C4-2B (cell line): ENCODE data around the gene PSMB4.
"Not testable (repeated sequence)": the region's sequence is repeated elsewhere in the genome, so short reads cannot be mapped to it uniquely, and the experiment has no call there.

ENCODE experiments used
- H3K27ac ChIP-seq: fragments of 450-650 bp; 2 replicates; pipeline ENCODE4 v1.5.1; 2017
- CTCF ChIP-seq: fragments of 450-650 bp; conservative IDR thresholded peaks from 2 replicates; pipeline ENCODE4 v1.5.1; 2017; ENCODE audit warnings: mild to moderate bottlenecking
- ZFX ChIP-seq: fragments of 450-650 bp; IDR thresholded peaks from 2 replicates; pipeline ENCODE4 v1.6.1; 2017

The PSMB4 gene

GRCh38 chr1:151399324-151400171 lies at the start of gene PSMB4:
PSMB4 (plus strand) TSS chr1:151399573; CDS start chr1:151399588, 15 bp downstream.
- TF ChIP-seq ZFX (peak; percentile 90), CTCF (peak; percentile 54)
- H3K27ac ChIP-seq: peak within 1 kb of the TSS; percentile 87

DNA sequence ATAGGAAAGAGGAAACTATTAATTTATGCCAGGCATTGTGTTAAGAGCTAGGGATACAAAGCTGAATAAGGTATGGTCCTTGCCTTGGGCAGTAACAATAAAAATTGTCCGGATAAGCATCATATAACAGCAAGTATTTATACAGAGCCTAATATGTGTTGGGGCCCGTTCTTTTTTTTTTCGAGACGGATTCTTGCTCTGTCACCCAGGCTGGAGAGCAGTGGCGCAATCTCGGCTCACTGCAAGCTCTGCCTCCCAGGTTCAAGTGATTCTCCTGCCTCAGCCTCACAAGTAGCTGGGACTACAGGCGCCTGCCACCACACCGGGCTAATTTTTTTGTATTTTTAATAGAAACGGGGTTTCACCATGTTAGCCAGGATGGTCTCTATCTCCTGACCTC lies 49.0 kb upstream of the PSMB4 start:
- not testable (repeated sequence) for H3K27ac ChIP-seq

DNA sequence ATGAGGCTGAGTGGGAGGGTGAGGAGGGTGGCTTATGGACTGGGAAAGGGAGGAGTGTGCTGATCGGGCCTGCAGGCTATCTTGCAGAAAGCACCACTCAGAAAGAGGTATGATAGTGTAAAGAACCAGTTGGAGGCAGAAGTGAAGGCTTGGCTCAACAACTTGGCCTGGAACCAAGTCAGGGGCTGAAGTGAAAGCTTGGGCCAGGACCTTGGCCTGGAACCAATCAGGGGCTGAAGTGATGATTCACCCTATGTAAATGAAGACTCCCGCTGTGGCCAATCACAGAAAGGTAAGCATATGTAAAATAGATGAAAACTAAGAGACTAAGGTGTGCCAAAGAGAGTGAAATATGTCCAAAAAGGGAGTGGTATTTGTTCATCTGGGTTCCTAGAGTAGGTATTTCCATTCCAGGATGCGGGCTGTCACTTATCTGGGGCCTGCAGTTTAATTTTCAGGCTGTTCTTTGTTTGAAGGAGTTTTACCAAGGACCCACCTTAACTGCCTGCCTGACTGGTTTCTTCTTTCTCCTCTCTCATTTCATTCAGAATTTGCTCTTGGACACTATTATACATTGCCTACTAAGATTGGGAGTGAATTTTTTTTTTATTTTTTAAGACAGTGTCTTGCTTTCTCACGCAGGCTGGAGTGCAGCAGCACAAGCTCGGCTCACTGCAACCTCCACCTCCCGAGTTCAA lies 47.2 kb upstream of the PSMB4 start:
- TF ChIP-seq ZFX (no peak), CTCF (no peak)

DNA sequence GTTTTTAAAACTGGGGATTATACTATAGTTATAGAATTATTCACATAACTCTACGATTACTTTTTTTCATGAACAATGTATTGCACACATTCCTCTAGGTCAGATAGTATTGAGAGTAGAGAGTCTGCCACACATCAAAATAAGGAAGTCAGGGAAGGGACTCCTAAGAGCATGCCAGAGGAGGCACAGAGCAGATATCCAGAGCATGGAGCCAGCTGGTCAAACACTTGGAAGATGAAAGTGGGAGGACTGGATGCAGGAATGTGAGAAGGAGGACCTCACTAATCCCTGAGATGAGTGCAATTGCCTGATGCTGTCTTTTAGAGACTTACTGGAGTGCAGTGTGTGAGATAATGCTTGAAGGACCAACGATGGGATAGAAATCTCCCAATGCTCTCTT lies 42.7 kb upstream of the PSMB4 start:
- H3K27ac ChIP-seq: no peak overlapping the region
- TF ChIP-seq ZFX (no peak), CTCF (no peak)

More for the DNA sequence above, 47.2 kb upstream of the PSMB4 start:
- no peak overlapping the region for H3K27ac ChIP-seq

DNA sequence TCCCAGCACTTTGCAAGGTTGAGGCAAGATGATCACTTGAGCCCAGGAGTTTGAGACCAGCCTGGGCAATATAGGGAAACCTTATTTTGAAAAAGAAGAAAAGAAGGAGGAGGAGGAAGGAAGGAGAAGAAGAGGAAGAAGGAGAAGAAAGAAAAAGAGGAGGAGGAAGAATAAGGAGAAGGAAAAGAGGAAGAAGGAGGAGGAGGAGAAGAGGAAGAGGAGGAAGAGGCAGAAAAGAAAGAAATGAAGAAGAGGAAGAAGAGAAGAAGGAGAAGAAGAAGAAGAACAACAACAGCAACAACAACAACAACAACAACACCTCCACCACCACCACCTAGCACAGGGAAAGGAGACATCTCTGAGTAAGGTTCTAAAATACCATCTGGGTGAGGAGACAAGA lies 37.5 kb upstream of the PSMB4 start:
- TF ChIP-seq ZFX: no peak
- no peak for TF ChIP-seq CTCF
- no peak overlapping the region for H3K27ac ChIP-seq

DNA sequence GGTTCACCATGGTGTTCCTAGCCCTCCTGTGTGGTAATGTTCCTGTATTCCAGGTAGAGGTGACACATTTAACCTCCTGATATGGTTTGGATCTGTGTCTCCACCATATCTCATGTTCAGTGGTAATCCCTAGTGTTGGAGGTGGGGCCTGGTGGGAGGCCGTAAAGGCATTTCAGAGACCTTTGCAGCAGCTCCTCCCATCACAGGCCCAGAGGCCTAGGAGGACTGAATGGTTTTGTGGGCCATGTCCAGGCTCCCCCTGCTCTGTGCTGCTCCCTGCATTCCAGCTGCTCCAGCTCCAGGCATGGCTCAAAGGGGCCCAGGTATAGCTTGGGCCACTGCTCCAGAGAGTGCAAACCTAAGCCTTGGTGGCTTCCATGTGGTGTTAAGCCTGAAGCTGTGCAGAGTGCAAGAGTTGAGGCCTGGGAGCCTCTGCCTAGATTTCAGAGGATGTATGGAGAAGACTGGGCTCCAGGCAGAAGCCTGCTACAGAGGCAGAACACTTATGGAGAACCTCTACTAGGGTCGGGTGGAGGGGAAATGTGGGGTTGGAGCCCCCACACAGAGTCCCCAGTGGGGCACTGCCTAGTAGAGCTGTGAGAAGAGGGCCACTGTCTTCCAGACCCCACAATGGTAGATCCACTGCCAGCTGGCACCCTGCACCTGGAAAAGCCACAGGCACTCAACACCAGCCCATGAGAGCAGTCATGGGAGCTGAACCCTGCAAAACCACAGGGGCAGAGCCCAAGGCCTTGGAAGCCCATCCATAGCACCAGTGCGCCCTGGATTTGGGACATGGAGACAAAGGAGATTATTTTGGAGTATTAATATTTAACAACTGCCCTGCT lies 36.8 kb upstream of the PSMB4 start:
- H3K27ac ChIP-seq: no peak overlapping the region
- TF ChIP-seq CTCF (no peak), ZFX (no peak)

DNA sequence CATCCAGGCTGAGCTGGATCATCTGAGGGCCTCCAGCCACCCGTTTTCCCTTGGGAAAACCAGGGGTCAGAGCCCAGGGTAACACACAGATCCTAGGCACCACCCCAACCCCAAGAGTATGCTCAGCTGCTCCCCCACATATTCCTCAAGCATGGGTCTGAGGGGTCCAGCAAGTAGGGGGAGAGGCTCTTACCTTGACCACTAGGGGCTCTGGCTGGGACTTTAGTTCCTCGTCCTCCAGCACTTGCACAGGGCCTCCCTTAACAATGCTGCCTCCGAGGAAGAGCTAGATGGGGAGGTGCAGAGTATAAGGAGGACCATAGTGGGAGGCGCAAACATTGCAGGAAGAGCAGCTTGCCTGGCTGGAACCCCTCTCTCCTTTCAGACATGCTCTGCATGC lies 34.4 kb upstream of the PSMB4 start:
- no peak overlapping the region for H3K27ac ChIP-seq
- TF ChIP-seq CTCF (no peak), ZFX (no peak)
